DMS 273 (cell line): Measurements from ENCODE around the gene SORCS3.

ENCODE experiments used
- DNase-seq: peaks from one replicate; lab custom pipeline; 2025; ENCODE audit not compliant: unreplicated experiment; lab: John Stamatoyannopoulos, UW

SORCS3 gene

GRCh38 chr10:105073999-105074398, 432.9 kb downstream of the SORCS3 start:
- no peak for DNase-seq

GRCh38 chr10:105075031-105075430, 433.9 kb downstream of the SORCS3 start:
- DNase-seq, result no peak

- DNase-seq, result no peak
Measured at GRCh38 chr10:105085980-105086379, 444.9 kb downstream of the SORCS3 start.

- DNase-seq, result no peak
Measured at GRCh38 chr10:105094048-105094447, 453.0 kb downstream of the SORCS3 start.

GRCh38 chr10:105096316-105096715, 455.2 kb downstream of the SORCS3 start:
- DNase-seq, result no peak

- DNase-seq, result no peak
Measured at GRCh38 chr10:105102977-105103376, 461.9 kb downstream of the SORCS3 start.

- DNase-seq, result no peak
Measured at GRCh38 chr10:105104297-105104696, 463.2 kb downstream of the SORCS3 start.

- no peak for DNase-seq
Measured at GRCh38 chr10:105109164-105109563, 468.1 kb downstream of the SORCS3 start.

- no peak for DNase-seq
Measured at GRCh38 chr10:105112862-105113261, 471.8 kb downstream of the SORCS3 start.

- no peak for DNase-seq
Measured at GRCh38 chr10:105113666-105114065, 472.6 kb downstream of the SORCS3 start.

- DNase-seq, result no peak
Measured at GRCh38 chr10:105121743-105122142, 480.7 kb downstream of the SORCS3 start.

GRCh38 chr10:105128111-105128510, 487.0 kb downstream of the SORCS3 start:
- no peak for DNase-seq

GRCh38 chr10:105138358-105138757, 497.3 kb downstream of the SORCS3 start:
- no peak for DNase-seq

GRCh38 chr10:105139363-105139896, 498.3 kb downstream of the SORCS3 start:
- no peak for DNase-seq

- DNase-seq, result no peak
Measured at GRCh38 chr10:105140600-105140999, 499.5 kb downstream of the SORCS3 start.

- DNase-seq, result no peak
Measured at GRCh38 chr10:105145711-105146110, 504.6 kb downstream of the SORCS3 start.

- DNase-seq, result no peak
Measured at GRCh38 chr10:105146436-105146835, 505.3 kb downstream of the SORCS3 start.

- no peak for DNase-seq
Measured at GRCh38 chr10:105148456-105148855, 507.4 kb downstream of the SORCS3 start.

GRCh38 chr10:105148921-105149320, 507.8 kb downstream of the SORCS3 start:
- no peak for DNase-seq

GRCh38 chr10:105149371-105149891, 508.3 kb downstream of the SORCS3 start:
- DNase-seq, result no peak

GRCh38 chr10:105150259-105150880, 509.3 kb downstream of the SORCS3 start:
- no peak for DNase-seq

- no peak for DNase-seq
Measured at GRCh38 chr10:105154736-105155135, 513.6 kb downstream of the SORCS3 start.

- no peak for DNase-seq
Measured at GRCh38 chr10:105159268-105159667, 518.2 kb downstream of the SORCS3 start.
